Smooth muscle cell (in vitro differentiated cells): ENCODE data around the gene LRRC40. TPM values are rescaled to one million over a fixed set of nuclear protein-coding genes. Genes with fewer than 3 reads are reported as not detected.

Experiments used
- DNase-seq: peaks from one replicate; lab custom pipeline; 2025; ENCODE audit not compliant: unreplicated experiment; lab: John Stamatoyannopoulos, UW
- H2AFZ ChIP-seq: fragments of 200-600 bp; sonication (generic); 2 replicates; pipeline ENCODE4 v1.6.0; 2016; ENCODE audit warnings: antibody characterized with exemption, low read depth, mild to moderate bottlenecking
- H3F3A ChIP-seq: fragments of 200-600 bp; sonication (generic); 2 replicates; pipeline ENCODE4 v1.6.0; 2017; ENCODE audit warnings: antibody characterized with exemption, low read depth
- H3K27ac ChIP-seq: fragments of 200-600 bp; sonication (generic); 2 replicates; pipeline ENCODE4 v1.5.1; 2016; ENCODE audit warnings: low read depth, mild to moderate bottlenecking
- H3K27me3 ChIP-seq: fragments of 200-600 bp; sonication (generic); 2 replicates; pipeline ENCODE4 v1.6.1; 2016; ENCODE audit warnings: low read depth, mild to moderate bottlenecking
- H3K36me3 ChIP-seq: fragments of 200-600 bp; sonication (generic); 2 replicates; pipeline ENCODE4 v1.5.1; 2016; ENCODE audit warnings: low read depth
- H3K4me1 ChIP-seq: fragments of 200-600 bp; sonication (generic); 2 replicates; pipeline ENCODE4 v1.5.1; 2016; ENCODE audit warnings: low read depth
- H3K4me2 ChIP-seq: fragments of 200-600 bp; sonication (generic); 2 replicates; pipeline ENCODE4 v1.6.0; 2016; ENCODE audit warnings: mild to moderate bottlenecking
- H3K4me3 ChIP-seq: fragments of 200-600 bp; sonication (generic); 2 replicates; pipeline ENCODE4 v1.5.1; 2016; ENCODE audit warnings: mild to moderate bottlenecking
- H3K79me2 ChIP-seq: fragments of 200-600 bp; sonication (generic); 2 replicates; pipeline ENCODE4 v1.6.0; 2016; ENCODE audit warnings: low read depth, mild to moderate bottlenecking
- H3K9ac ChIP-seq: fragments of 200-600 bp; sonication (generic); 2 replicates; pipeline ENCODE4 v1.6.0; 2016; ENCODE audit warnings: low read depth
- H3K9me3 ChIP-seq: fragments of 200-600 bp; sonication (generic); replicated peaks from 2 replicates; pipeline ENCODE4 v1.5.1; 2016; ENCODE audit warnings: low read depth
- H4K20me1 ChIP-seq: fragments of 200-600 bp; sonication (generic); 2 replicates; pipeline ENCODE4 v1.6.0; 2016; ENCODE audit warnings: low read depth
- WGBS: methylation state at CpG from one replicate; pipeline ENCODE4 v1.1.7; 2016; ENCODE audit warnings: low lambda C conversion rate; 5-methylcytosine and 5-hydroxymethylcytosine counted together
- polyA plus RNA-seq: library from polyadenylated mRNA; unstranded; fragments of >200 nt; fragmentation: Nextera tagmentation; extraction: Ambion mirVana; gene quantifications from 2 replicates; pipeline ENCODE4 v1.2.1, GENCODE V29; 2016
- total RNA-seq: library from RNA; depleted of rRNA; stranded (reverse); fragments of >200 nt; gene quantifications from 2 replicates; pipeline ENCODE4 v1.2.3, GENCODE V29; 2014
- TF ChIP-seq, protein P1 (sequence below): fragments of 200-600 bp; sonication (generic); IDR thresholded peaks from 2 replicates; pipeline ENCODE4 v1.5.1; 2017; ENCODE audit warnings: borderline replicate concordance, mild to moderate bottlenecking, antibody characterized with exemption; ENCODE audit not compliant: insufficient read depth, poor library complexity, severe bottlenecking

Gene LRRC40
- total and polyA plus RNA-seq, 2 experiments from 2014 or later = 11.8 to 32.9 TPM

DNA sequence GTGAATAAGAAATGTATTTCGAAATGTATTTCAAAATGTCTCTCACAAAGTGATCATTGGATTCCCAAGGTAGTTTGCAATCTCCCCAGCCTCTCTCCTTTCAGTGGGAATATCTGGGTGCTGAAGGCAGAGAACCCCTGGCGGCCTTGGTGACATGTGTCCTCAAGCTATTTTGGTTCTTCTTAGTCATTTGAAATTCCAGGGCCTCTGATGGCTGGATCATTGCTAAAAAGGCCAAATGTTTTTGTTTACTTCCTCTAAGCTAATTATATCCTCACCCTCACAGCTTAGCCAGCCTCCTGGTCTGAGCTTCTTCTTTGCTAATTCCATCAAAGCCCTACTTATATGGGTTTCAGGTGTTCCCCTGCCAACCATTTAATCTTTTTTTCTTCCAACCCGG lies 71.2 kb downstream of the LRRC40 start:
- WGBS = 68% methylated on average over 3 of the region's 3 CpGs
- no peak overlapping the region for H2AFZ ChIP-seq
- H3K9me3 ChIP-seq = no peaks in the 10 kb centered on the region
- H3K27ac ChIP-seq = no peak overlapping the region
- H4K20me1 ChIP-seq = no peaks in the 10 kb centered on the region
- H3K79me2 ChIP-seq = no peaks in the 10 kb centered on the region
- no peak overlapping the region for H3K4me3 ChIP-seq
- no peaks in the 10 kb centered on the region for H3K36me3 ChIP-seq
- peaks cover 16% of the 10 kb centered on the region for H3K27me3 ChIP-seq
- DNase-seq = no peak
- no peaks in the 10 kb centered on the region for H3K4me1 ChIP-seq
- no peak overlapping the region for H3K9ac ChIP-seq
- TF ChIP-seq, protein P1, sequence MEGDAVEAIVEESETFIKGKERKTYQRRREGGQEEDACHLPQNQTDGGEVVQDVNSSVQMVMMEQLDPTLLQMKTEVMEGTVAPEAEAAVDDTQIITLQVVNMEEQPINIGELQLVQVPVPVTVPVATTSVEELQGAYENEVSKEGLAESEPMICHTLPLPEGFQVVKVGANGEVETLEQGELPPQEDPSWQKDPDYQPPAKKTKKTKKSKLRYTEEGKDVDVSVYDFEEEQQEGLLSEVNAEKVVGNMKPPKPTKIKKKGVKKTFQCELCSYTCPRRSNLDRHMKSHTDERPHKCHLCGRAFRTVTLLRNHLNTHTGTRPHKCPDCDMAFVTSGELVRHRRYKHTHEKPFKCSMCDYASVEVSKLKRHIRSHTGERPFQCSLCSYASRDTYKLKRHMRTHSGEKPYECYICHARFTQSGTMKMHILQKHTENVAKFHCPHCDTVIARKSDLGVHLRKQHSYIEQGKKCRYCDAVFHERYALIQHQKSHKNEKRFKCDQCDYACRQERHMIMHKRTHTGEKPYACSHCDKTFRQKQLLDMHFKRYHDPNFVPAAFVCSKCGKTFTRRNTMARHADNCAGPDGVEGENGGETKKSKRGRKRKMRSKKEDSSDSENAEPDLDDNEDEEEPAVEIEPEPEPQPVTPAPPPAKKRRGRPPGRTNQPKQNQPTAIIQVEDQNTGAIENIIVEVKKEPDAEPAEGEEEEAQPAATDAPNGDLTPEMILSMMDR = no peak
- H3K4me2 ChIP-seq = no peak overlapping the region
- H3F3A ChIP-seq = no peaks in the 10 kb centered on the region

DNA sequence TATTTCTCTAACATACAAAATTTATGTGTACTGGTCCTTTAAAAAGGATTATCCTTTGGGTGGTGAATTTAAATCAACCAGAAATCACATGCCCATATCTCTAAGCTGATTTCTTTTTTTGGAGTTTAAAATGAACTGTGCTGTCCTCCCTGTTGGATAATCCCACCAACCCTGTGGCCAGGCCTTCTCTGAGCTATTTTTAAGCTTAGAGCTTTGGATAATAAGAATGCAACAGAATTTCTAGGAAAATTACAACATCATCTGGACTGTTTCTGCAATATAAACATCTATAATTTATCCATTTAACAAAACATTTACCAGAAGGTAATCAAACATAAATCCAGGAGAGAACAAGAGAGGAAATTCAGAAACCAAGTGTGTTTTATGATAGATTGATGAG lies 88.3 kb downstream of the LRRC40 start:
- no peak overlapping the region for H3K9ac ChIP-seq

DNA sequence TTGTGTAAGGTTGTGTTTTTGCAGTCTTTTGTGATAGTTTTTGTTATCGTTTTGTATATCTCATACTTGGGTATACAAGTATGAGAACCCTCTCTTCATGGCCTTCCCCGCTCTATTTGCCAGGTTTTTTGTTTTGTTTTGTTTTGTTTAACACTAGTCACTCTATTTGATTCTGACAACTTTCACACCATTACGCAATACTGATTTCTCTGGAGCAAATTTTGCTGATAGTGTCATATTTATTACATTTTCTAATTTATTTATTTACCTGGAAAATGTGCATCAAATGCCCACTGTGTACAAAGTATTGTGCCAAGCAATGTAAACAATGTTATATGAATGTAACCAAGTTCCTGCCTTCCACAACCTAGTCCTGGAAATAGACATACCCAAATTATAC lies 90.1 kb downstream of the LRRC40 start:
- peaks cover 9% of the 10 kb centered on the region for H3K27me3 ChIP-seq
- no peaks in the 10 kb centered on the region for H3K9me3 ChIP-seq
- no peaks in the 10 kb centered on the region for H3K79me2 ChIP-seq
- H3K4me1 ChIP-seq = no peaks in the 10 kb centered on the region
- H3K27ac ChIP-seq = no peak overlapping the region
- H3K4me3 ChIP-seq = no peak overlapping the region
- no peak overlapping the region for H2AFZ ChIP-seq
- no peaks in the 10 kb centered on the region for H4K20me1 ChIP-seq
- TF ChIP-seq, protein P1 = no peak
- no peak overlapping the region for H3K4me2 ChIP-seq
- H3K9ac ChIP-seq = no peak overlapping the region
- WGBS = 88% methylated on average over 3 of the region's 3 CpGs
- no peaks in the 10 kb centered on the region for H3F3A ChIP-seq
- DNase-seq = no peak
- no peaks in the 10 kb centered on the region for H3K36me3 ChIP-seq

More for the DNA sequence above, 88.3 kb downstream of the LRRC40 start:
- no peak overlapping the region for H2AFZ ChIP-seq
- H3K27ac ChIP-seq = no peak overlapping the region
- H3K4me2 ChIP-seq = no peak overlapping the region
- H3K79me2 ChIP-seq = no peaks in the 10 kb centered on the region
- H3K9me3 ChIP-seq = no peaks in the 10 kb centered on the region
- DNase-seq = no peak
- H3K27me3 ChIP-seq = peaks cover 19% of the 10 kb centered on the region
- no peaks in the 10 kb centered on the region for H3K36me3 ChIP-seq
- no peaks in the 10 kb centered on the region for H3F3A ChIP-seq
- TF ChIP-seq, protein P1 = no peak
- H3K4me1 ChIP-seq = no peaks in the 10 kb centered on the region
- H3K4me3 ChIP-seq = no peak overlapping the region
- no peaks in the 10 kb centered on the region for H4K20me1 ChIP-seq

DNA sequence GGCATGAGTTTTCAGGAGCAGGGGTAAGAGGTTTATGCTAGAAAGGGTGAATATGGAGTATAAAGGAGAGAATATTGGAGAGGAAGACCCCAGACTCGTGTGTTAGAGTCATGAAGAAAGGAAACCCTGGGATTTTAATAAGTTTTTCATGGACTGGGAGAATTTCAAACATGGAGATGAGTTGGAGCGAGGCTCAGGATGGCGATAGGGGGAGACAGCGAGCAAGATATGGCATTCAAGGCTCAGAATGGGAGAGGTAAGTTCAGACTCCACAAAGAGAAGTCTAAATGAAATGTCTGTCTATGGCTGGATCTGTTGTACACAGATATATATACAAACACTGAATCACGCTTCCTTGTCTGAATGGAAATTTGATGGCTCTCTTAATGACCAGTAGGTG lies 92.5 kb downstream of the LRRC40 start:
- TF ChIP-seq, protein P1 = no peak
- Histone ChIP-seq H3K4me2 (no peak overlapping the region), H3K27ac (no peak overlapping the region), H3K27me3 (no peaks in the 10 kb centered on the region), H2AFZ (no peak overlapping the region), H4K20me1 (no peaks in the 10 kb centered on the region), H3K9ac (no peak overlapping the region), H3K36me3 (no peaks in the 10 kb centered on the region), H3K4me3 (no peak overlapping the region), H3K79me2 (no peaks in the 10 kb centered on the region), H3K4me1 (no peaks in the 10 kb centered on the region), H3K9me3 (no peaks in the 10 kb centered on the region), H3F3A (no peaks in the 10 kb centered on the region)
- 76% methylated on average over 5 of the region's 5 CpGs for WGBS
- DNase-seq = no peak
